Gastrocnemius medialis (tissue), 4 donors: ENCODE measurements around the gene TM4SF20.

Experiments used
- POLR2A ChIP-seq, 2 donors: fragments of 450-650 bp; IDR thresholded peaks; one replicate each; pipeline ENCODE4 v1.6.1; 2017; ENCODE audit warnings: antibody characterized with exemption in 2 of 2, mild to moderate bottlenecking in 2 of 2, moderate library complexity in 2 of 2
- TF ChIP-seq, protein P1 (sequence below), 5 experiments: fragments of 450-650 bp in 3 of 5; fragments of 200-600 bp in 2 of 5; sonication (generic) in 2 of 5; IDR thresholded peaks in 4 of 5; conservative IDR thresholded peaks in 1 of 5; 1 replicate in 4 of 5; 2 replicates in 1 of 5; pipeline ENCODE4 v1.5.1; 2016 to 2019; ENCODE audit warnings: antibody characterized with exemption in 5 of 5, mild to moderate bottlenecking in 3 of 5, moderate library complexity in 3 of 5

DNA sequence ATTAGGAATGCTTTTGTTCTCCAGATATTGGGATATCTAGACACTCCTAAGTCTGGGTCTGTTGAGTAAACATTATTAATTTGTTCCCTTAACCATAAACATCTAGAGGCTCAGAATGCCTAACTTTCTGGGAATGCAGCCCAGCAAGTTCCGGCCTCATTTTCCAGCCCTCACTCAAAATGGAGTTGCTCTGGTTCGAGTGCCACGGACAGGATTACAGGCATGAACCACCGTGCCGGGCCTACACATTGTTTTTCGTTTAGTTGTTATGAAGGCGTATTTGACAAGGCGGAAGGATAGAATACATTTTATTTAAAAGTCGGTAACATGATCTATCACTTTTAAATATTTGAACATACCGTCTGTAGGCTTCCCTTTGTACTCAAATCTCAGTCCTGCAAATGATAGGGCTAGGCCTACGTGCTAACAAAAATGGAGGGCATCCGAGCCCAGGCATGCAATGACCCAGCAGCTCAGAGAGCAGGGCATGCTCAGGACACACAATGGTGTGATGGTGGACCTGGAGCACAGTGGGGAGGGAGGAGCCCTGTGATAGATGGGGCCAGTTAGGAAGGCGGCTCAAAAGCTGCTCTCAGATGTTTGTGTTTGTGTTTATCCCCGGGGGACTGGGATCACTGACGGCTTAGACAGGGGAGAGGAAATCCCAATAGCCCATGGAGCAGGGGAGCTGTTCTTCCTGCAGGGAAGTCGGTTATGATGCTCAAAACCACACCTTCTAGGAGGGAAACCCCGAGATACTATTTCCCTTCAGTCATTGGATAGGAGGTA, 11.6 kb upstream of the TM4SF20 start:
- TF ChIP-seq POLR2A (IDR thresholded peaks at IDR 0.05) = no peak
- TF ChIP-seq, protein P1, sequence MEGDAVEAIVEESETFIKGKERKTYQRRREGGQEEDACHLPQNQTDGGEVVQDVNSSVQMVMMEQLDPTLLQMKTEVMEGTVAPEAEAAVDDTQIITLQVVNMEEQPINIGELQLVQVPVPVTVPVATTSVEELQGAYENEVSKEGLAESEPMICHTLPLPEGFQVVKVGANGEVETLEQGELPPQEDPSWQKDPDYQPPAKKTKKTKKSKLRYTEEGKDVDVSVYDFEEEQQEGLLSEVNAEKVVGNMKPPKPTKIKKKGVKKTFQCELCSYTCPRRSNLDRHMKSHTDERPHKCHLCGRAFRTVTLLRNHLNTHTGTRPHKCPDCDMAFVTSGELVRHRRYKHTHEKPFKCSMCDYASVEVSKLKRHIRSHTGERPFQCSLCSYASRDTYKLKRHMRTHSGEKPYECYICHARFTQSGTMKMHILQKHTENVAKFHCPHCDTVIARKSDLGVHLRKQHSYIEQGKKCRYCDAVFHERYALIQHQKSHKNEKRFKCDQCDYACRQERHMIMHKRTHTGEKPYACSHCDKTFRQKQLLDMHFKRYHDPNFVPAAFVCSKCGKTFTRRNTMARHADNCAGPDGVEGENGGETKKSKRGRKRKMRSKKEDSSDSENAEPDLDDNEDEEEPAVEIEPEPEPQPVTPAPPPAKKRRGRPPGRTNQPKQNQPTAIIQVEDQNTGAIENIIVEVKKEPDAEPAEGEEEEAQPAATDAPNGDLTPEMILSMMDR (IDR thresholded peaks at IDR 0.05 in 4 of 5, conservative IDR thresholded peaks at IDR 0.05 in 1 of 5) = no peak
